VCaP (cell line): ENCODE data around the gene STARD3.

ENCODE experiments used
- H3K27ac ChIP-seq: fragments of 450-650 bp; 2 replicates; pipeline ENCODE4 v1.5.1; 2017
- TF ChIP-seq, protein P1 (sequence below): fragments of 450-650 bp; conservative IDR thresholded peaks from 2 replicates; pipeline ENCODE4 v1.5.1; 2017; ENCODE audit warnings: mild to moderate bottlenecking, moderate library complexity

The STARD3 gene

DNA sequence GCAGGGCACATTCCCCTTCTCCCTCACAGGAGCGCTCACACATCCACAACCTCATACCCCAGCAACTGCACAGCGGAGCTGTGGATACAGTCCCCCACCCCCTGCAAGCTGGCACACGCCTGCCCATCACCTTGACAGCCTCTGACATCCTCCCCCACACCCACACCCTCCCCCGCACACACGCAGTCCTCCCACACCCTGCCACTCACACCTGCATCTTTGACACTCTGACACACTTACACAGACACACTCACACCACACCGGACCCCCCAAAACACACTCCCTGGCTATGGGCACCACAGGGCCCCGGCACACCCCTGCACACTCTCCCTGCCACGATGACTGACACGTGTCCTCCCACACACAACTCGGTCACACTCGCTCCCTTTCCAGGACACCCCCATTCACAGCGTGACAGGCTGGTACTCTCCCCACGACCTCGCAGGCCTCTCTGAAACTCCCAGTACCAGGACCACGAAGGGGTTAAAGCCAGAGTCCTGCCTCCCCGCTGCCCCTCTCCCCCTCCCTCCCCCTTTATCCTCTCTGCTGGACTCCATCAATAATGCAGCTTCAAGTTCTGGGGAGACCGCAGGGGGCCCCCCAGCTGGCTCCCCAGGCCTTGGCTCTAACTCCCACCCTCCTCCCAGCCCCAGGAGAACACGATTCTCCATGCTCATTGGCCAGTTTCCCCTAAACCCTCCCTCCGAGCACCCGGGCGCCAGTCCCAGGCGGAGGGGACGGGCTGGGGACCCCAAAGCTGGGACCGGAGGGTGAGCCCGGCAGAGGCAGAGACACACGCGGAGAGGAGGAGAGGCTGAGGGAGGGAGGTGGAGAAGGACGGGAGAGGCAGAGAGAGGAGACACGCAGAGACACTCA, 10.5 kb upstream of the STARD3 start, which contains the start of gene PPP1R1B:
TSS of gene PPP1R1B (plus strand) at position 782 of the 876 bp plus-strand sequence. CDS start 441 bp downstream, outside the sequence.
- TF ChIP-seq, protein P1, sequence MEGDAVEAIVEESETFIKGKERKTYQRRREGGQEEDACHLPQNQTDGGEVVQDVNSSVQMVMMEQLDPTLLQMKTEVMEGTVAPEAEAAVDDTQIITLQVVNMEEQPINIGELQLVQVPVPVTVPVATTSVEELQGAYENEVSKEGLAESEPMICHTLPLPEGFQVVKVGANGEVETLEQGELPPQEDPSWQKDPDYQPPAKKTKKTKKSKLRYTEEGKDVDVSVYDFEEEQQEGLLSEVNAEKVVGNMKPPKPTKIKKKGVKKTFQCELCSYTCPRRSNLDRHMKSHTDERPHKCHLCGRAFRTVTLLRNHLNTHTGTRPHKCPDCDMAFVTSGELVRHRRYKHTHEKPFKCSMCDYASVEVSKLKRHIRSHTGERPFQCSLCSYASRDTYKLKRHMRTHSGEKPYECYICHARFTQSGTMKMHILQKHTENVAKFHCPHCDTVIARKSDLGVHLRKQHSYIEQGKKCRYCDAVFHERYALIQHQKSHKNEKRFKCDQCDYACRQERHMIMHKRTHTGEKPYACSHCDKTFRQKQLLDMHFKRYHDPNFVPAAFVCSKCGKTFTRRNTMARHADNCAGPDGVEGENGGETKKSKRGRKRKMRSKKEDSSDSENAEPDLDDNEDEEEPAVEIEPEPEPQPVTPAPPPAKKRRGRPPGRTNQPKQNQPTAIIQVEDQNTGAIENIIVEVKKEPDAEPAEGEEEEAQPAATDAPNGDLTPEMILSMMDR, result no peak
- peak within 1 kb of the TSS; percentile 44; the same call in 1 of the 2 replicates for H3K27ac ChIP-seq

DNA sequence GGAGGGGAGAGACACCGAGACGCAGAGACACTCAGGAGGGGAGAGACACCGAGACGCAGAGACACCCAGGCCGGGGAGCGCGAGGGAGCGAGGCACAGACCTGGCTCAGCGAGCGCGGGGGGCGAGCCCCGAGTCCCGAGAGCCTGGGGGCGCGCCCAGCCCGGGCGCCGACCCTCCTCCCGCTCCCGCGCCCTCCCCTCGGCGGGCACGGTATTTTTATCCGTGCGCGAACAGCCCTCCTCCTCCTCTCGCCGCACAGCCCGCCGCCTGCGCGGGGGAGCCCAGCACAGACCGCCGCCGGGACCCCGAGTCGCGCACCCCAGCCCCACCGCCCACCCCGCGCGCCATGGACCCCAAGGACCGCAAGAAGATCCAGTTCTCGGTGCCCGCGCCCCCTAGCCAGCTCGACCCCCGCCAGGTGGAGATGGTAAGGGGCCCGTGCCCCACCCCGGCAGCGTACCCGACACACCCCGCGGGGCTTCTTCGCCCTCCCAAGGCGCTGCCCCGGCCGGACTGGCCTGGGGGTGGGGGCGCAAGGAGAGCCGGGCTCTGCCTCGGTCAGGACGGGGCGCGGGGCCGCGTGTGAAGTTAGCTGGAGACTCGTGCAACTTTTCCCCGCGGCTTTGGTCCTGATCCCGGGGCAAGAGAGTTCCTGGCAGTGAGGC, 9.8 kb upstream of the STARD3 start:
- peak overlapping the region; percentile 44; the same call in 1 of the 2 replicates for H3K27ac ChIP-seq
- TF ChIP-seq, protein P1, result no peak

DNA sequence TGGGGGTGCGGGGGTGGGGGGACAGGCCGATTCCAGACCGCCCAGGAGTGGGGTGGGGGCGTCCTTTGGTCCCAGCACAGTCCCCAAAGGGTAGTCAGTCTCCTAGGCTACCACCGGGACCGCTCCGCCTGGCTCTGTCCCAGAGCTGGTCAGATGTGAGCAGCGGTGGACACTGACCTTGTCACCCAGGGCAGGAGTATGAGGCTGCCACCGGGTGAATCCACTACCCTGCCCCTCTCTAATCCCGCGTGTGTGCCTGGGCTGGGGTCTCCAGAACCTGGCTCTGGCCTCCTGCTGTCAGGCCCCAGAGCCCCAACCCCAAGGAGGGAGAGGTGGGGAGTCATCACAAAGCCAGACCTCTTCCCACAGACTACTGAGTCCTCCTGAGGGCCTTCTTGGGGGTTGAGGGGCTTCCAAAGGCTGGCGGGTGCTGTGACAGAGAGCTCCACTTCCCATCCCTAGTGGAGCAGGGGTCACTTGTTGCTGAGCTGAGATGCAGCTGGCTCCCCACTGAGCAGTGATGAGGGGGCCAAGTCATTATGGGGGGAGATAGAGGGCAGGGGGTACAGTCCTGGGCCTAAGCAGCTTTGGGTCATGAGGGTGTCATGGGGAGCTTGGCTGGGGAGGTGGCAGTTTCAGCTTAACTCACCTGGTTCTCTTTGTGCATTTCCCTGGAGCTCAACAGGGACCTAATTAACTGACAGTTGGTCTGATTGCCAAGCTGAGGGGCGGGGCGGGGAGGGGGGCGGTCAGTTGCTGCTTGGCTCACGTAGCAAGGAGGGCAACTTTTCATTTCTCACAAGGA, 9.0 kb upstream of the STARD3 start:
- no peak overlapping the region for H3K27ac ChIP-seq
- TF ChIP-seq, protein P1, result no peak

DNA sequence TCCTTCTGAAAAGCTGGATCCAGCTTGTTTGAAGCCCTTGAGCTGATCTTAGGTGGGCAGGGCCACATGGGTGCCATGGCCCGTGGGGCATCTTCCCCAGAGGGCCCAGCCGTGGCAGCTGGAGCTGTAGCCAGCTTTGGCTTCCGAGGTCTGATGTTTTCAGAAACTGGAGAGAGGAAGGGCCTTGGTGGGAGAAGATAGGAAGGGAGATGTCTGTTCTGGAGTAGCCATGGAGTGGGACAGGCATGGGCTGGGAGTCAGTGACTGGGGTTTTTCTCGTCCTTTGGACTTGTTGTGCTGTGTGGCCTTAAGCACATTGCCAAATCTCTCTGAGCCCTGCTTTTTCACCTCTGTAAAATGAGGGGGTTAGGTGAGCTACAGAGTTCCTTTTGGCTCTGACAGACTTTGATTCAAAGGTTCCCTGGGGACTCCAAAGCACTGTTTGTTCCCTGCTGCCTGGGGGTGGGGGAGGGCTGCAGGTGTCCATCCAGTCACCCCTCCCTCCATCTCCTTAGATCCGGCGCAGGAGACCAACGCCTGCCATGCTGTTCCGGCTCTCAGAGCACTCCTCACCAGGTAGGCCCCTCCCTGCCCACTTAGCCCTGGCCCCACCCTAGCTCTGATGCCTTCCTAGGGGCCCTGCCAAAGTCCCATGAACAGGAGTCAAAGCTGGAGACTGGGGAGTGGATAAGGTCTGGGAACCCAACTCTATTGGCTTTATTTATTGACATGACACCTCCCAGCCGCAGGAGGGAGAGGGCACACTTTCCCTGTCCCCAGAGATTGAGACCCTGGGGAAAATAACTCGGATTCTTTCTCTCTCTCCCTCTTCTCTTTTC, 8.1 kb upstream of the STARD3 start:
- no peak overlapping the region for H3K27ac ChIP-seq
- TF ChIP-seq, protein P1, result no peak

DNA sequence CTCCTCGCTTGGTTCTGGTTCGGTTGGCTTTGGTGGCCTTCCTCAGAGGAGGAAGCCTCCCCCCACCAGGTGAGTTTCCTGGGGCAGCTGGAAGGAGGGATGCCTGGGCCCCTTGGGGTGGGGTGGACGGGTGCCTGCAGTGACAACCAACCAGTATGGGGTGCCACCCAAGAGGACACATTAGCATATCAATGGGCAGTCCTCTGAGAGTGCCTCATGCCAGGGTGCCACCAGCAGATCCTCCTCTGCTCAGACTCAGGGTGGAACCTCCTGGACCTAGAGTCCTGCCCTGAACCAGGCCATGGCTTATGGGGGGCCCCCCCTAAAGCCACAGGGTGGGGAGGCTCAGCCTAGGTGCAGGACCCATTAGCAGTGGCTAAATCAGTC, 7.5 kb upstream of the STARD3 start:
- no peak overlapping the region for H3K27ac ChIP-seq
- TF ChIP-seq, protein P1, result no peak

DNA sequence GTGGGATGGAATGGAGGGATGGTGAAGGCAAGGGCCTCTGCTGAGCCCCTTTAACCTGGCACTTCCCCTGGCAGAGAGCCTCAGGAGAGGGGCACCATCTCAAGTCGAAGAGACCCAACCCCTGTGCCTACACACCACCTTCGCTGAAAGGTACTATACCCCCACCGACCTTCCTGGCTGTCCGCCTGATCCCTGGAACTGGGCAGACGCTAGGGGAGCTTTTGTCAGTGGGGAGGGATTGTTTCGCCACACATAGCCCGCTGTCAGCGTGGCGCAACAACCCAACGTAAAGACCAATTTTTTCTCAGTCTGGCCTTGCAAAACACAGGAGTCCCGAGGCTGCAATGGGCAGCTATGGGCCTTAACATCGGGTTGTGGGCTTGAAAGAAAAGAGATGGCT, 7.0 kb upstream of the STARD3 start:
- TF ChIP-seq, protein P1, result no peak

More for the DNA sequence above, 7.0 kb upstream of the STARD3 start:
- H3K27ac ChIP-seq, result no peak overlapping the region
